CD4-positive, alpha-beta T cell treated with Interleukin-6 at 100 ng/mL for 8 hours (primary cell): Measurements from ENCODE around the gene GALNT9.
"Not testable (repeated sequence)": the region's sequence is repeated elsewhere in the genome, so short reads cannot be mapped to it uniquely, and the experiment has no call there.

Source experiments
- DNase-seq: peaks from one replicate; pipeline ENCODE4 v3.0.0-alpha.2; 2020; ENCODE audit warnings: mixed read lengths, low spot score

GALNT9 gene

GRCh38 chr12:132358241-132359225, 29.1 kb upstream of the GALNT9 start:
- DNase-seq: not testable (repeated sequence)

DNA sequence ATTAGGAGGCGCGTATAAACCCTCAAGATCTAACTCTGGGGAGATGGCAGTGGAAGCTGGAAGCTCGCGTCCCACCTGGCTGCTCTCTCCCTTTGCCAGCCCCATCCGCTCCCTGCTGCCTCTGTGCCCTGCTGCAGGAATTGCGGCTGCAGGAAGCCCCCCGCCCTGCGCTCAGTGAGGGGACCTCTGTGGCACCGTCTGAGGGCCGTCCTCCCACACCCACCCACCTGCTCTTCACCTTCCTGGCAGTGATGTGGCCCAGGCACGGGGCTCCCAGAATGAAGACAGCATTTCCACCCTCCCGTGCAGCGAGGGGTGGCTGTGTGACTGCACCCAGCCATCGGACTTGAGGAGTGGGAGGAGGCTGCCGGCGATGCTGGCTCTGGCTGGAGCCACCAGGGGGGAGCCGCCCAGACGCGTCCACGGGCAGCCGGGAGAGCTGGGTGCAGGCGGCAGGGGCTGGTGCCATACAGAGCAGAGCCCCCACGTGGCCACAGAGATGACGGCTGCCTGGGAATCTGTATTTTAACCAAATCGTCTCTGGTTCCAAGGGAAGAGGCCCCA, 28.3 kb upstream of the GALNT9 start:
- no peak for DNase-seq

DNA sequence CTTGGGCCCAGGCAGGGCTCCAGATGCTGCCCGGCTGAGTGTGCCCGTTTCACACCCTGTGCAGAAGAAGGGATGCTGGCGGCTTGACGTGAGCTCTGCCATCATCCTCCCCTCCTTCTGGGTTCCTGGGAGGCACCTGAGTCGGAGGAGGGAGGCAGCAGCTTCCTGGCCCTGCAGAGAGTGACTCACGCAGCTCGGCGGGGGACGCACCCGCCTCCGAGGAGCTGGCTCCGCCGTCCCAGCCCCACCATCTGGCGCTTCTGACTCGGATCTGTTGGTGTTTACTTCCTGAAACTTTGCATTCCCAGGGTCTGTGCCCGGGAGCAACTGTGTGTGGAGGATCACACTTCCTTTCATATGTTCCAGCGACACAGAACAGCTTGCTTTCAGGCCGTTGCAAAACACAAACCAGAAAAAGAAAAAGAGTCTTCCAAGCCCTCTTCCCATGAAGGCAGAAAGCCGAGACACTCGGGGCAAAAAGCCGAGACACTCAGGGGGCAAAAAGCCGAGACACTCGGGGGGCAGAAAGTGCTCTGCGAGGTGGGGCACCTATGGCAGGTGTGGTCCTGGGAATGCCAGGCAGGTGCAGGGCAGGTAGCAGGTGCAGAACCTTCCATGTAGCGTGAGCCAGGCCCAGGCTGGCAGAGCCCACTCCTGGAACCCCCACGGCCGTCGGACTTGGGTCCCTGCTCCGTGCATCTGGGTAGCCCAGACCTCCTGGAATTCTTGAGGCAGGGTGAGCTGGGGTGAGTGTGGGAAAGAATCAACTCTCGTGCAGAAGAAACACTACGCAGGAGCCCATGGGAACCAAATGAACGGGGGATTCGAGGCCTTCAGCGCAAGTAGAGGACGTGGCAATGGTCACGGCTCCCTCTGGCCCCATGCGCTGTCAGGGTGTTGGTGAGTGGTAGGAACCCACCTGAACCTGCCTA, 27.6 kb upstream of the GALNT9 start:
- no peak for DNase-seq

DNA sequence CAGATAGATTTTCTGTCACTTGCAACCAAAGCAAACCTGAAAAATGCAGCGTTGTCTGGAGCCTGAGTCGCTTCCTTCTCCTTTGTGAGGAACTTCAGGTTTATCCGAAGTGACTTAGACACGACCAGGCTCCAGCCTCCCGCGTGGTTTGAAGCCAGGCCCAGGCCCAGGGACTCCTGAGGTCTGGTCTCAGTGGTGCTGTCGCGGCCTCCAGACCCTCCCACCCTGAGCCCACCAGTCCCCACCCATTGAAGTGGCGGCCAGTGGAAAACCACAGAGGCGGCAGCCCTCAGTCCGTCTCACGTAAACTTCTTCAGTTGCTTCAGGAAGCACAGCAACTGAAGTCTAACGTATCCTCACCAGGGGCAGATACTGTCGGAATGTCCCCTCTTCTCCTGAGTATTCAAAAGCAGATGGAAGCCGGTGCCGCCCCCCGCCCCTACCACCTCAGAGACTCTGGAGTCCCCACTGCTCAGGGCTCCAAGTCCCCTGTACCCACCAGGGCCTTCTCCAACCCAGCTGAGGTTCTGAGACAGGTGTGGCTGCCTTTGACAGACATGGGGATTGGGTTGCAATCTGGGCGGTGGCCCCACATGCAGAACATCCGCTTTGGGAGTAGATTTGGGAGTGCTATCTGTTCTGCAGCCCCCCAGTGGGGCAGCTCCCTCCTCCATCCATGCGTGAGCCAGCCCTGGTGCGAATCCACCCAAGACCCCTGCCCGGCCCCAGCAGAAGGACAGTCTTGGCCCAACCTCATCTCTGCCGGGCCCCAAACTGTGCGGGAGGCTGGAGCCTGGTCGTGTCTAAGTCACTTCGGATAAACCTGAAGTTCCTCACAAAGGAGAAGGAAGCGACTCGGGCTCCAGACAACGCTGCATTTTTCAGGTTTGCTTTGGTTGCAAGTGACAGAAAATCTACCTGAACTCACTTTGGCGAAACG, 26.6 kb upstream of the GALNT9 start:
- DNase-seq: no peak

DNA sequence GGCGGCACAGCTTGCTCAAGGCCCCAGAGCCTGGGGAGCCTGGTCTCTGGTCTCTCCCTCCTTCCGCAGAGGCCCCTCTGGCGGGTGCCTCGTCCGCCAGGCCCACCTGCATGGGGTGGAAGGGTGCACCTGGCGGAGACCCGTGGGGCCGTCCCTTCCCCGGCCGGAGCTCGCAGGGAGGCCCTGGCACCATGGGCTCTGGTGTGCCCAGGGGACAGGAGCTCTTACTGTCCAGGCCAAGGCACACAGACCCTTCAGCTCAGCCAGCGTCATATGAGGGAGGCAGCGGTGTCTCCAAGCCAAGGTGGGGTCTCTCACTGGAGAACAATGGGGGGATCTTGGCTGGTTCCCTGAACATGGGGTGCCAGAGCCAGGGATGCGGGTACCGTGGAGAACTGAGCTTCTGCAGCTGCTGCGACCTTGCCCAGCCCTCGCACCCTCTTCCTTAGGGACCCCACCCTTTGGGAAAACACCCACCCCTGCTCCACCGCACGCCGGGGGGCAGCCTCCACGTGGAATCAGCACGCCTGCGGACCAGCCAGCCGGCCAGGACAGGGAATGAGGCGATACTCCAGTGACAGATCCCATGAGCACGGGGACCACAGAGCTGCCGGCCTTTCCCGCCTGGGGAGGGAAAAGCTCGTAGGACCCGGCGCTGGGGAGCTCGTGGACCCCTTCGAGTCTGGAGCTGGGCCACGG, 25.7 kb upstream of the GALNT9 start:
- DNase-seq: no peak

GRCh38 chr12:132354211-132354981, 25.0 kb upstream of the GALNT9 start:
- DNase-seq: no peak

DNA sequence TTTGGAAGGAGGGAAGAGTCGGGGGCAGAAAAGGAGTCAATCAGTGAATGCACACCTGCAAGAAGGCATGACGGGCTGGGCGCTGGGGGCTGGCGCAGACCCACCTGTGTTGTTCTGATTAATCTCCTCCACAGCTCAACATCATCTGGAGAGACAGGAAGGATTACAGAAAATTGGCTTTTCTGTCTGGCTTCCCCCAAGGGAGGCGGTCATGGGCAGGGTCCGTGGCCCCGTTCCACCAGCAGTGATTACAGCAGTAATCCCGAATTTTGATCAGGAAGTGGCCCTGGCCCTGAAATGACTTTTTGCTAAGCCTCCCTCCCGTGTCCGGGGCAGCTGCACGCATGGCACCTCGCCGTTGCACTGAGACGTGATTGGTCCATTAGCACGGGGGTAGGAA, 24.4 kb upstream of the GALNT9 start:
- DNase-seq: no peak

DNA sequence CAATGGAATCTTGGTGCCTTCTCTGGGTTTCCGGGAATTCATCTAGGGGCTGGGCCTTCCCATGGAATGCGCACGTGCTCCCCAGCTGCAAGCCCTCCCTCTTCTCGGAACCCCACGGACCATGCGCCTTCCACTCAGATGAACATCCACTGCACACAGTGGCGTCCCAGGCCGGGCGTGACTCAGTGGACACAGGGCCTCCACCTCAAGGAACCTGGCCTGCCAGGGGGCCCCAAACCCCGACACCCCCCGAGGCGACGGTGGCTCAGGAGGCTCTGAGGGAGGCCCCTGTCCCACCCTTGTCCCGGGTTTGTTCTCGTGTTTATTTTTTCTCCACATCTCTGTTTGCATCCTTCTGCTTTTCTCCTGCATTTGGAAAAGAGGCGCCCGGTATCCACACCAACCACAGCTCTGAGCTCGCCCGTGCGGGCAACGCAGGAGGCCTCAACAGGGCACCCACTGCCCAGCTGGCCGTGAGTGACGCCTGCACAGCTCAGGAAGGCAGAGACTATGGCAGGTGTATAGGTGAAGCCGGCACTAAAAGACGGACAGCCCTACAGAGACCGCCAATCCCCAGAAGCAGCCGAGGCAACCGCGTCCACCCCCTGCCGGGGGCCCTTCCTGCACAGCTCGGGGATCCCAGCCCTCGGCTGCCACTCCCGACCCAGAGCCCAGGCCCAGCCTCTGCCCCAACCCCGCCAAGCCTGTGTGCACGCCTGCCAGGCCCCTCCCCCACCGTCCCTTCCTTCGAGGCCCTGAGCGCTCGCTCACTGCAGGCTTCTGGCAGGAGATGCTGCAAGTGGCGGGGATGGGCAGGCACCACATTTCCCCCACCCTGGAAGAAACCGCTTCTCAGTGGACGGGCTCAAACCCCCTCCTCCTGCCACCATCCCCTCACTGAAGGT, 23.8 kb upstream of the GALNT9 start:
- DNase-seq: no peak

GRCh38 chr12:132351751-132352495, 22.5 kb upstream of the GALNT9 start:
- no peak for DNase-seq

DNA sequence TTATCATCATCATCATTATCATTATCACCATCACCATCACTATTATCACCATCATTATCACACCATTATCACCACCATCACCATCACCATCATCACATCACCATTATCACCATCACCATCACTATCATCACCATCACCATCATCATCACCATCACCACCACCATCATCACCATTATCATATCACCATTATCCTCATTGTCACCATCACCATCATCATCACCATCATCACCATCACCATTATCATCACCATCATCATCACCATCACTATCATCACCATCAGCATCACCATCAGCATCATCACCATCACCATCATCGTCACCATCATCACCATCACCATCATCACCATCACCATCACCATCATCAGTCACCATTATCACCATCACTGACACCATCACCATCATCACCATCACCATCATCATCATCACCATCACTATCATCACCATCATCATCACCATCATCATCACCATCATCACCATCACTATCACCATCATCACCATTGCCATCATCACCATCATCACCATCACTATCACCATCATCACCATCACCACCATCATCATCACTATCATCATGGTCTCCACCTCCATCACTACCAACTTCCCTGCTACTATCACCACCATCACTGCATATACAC, 20.2 kb upstream of the GALNT9 start:
- DNase-seq: no peak

- no peak for DNase-seq
Observed at GRCh38 chr12:132348176-132348575, 18.8 kb upstream of the GALNT9 start.

- DNase-seq: no peak
Observed at GRCh38 chr12:132347176-132347855, 17.9 kb upstream of the GALNT9 start.

GRCh38 chr12:132346471-132347175, 17.2 kb upstream of the GALNT9 start:
- DNase-seq: no peak

DNA sequence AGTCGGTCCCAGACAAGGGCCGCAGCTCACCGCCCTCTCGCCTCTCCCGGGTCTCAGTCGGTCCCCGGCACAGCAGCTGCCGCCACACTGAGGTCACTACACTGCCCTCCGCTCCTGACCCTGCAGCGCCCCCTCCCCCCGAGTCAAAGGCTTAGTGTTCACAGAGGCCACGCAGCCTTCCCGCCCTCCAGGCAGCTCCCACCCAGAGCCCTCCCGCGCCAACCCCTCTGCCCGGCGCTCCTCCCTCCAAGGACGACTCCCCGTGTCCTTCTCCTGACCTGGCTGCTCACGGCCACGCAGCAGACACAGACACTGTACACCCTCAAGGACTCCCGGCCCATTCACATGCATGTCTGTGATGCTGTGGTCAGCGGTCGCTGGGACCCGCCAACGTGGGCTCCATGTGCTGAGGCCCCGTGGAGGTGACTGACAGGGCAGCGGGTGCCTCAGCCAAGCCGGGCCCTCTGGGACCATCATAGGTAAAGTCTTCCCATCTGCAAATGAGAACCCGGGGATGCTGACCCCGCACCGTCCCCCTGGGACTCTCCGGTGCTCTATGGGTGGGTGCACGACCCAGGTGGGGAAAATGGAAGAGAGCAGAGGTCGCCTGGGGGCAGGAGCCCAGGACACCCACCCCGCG, 16.3 kb upstream of the GALNT9 start:
- no peak for DNase-seq

GRCh38 chr12:132345126-132345525, 15.7 kb upstream of the GALNT9 start:
- no peak for DNase-seq

DNA sequence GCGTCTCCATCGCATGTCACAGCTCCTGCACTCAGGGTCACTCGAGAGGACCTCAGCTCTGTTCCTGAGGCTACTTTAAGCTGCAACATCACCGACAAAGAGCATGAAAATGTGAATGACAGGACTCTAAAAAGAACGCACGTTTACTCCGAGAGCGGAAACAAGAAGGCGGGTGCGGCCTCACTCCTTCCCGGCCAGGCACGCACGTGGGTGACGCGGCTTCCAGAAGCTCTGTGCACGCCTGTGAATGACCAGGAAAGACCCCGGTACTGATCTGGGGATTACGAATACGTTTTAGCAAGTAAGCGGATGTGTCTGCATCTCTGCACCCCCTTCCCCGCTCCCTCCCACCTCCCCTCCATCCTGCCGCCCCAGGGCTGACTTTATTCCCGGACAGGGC, 15.2 kb upstream of the GALNT9 start:
- no peak for DNase-seq
